ENCODE results near the gene BCOR. TPM values are rescaled to one million over a fixed set of nuclear protein-coding genes. Genes with fewer than 3 reads are reported as not detected.

Gene BCOR
- total RNA-seq, 1 experiment from 2014 or later, result 134 TPM

GRCh38 chrX:40060356-40060845, 37.4 kb downstream of the BCOR start:
- Histone ChIP-seq H2AFZ (ENCODE audit: low read length) (no peak overlapping the region), H2BK20ac (ENCODE audit: low read depth, low read length, poor library complexity, severe bottlenecking) (no peak overlapping the region), H2AK5ac (ENCODE audit: insufficient read length, low read length) (no peak overlapping the region), H4K8ac (replicated peaks; ENCODE audit: insufficient read length, low read depth, low read length) (no peak overlapping the region), H2BK12ac (ENCODE audit: insufficient read length, low read depth, low read length) (no peak overlapping the region), H4K5ac (ENCODE audit: insufficient read length, low read depth, low read length) (no peak overlapping the region), H2BK15ac (ENCODE audit: low read depth, low read length) (no peak overlapping the region), H3K4me2 (ENCODE audit: insufficient read depth, insufficient read length, low read length) (no peak overlapping the region), H3K18ac (ENCODE audit: insufficient read length, low read depth, low read length) (no peak overlapping the region), H3K9ac (ENCODE audit: extremely low read depth, insufficient read length, low read length) (no peak overlapping the region), H3K27ac (ENCODE audit: insufficient read length, low read depth, low read length) (no peak overlapping the region), H2BK5ac (ENCODE audit: insufficient read length, low read length) (no peak overlapping the region), H3K79me1 (ENCODE audit: insufficient read depth, low read depth, low read length, poor library complexity, severe bottlenecking) (no peaks in the 10 kb centered on the region), H3K23ac (ENCODE audit: insufficient read length, low read depth, low read length) (no peak overlapping the region), H3K56ac (ENCODE audit: insufficient read length, low read depth, low read length) (no peak overlapping the region), H3K9me3 (ENCODE audit: control insufficient read depth, low read depth, low read length) (no peaks in the 10 kb centered on the region), H3K23me2 (ENCODE audit: insufficient read length, low read depth, low read length, poor library complexity, severe bottlenecking) (no peaks in the 10 kb centered on the region), H2BK120ac (ENCODE audit: low read depth, low read length, poor library complexity, severe bottlenecking) (no peak overlapping the region), H4K20me1 (ENCODE audit: control insufficient read depth, insufficient read depth, insufficient read length) (peaks cover 3% of the 10 kb centered on the region), H4K91ac (ENCODE audit: insufficient read length, low read depth, low read length) (no peak overlapping the region), H3K27me3 (ENCODE audit: insufficient read depth, low read length) (no peaks in the 10 kb centered on the region), H3K4ac (ENCODE audit: low read depth, low read length) (no peak overlapping the region), H3K4me1 (ENCODE audit: insufficient read depth, low read length) (peaks cover 14% of the 10 kb centered on the region), H3T11ph (ENCODE audit: low read length) (no peak overlapping the region), H3K79me2 (ENCODE audit: insufficient read depth, low read length) (no peaks in the 10 kb centered on the region), H3K14ac (ENCODE audit: insufficient read depth, low read length) (no peak overlapping the region)
- WGBS (ENCODE audit: extremely low coverage, insufficient read length, low lambda C conversion rate), result no CpG with 5 or more reads among the region's 7 CpGs
- peaks cover 62 to 99% (median 82%) of the 10 kb centered on the region in 3 experiments for H3K36me3 Mint-ChIP-seq (ENCODE audit: insufficient read depth in 1 of 3, low read depth in 3 of 3)
- no peak for TF ChIP-seq CTCF (conservative IDR thresholded peaks at IDR 0.05)
- peaks cover 57 to 75% of the 10 kb centered on the region in 2 experiments for H3K9me3 Mint-ChIP-seq
- H3K27ac Mint-ChIP-seq, result no peak overlapping the region
- H3K4me1 Mint-ChIP-seq, result peaks cover 19 to 23% of the 10 kb centered on the region in 2 experiments
- H3K4me3 Mint-ChIP-seq, result no peak overlapping the region
- DNase-seq, result no peak
- no peaks in the 10 kb centered on the region for H3K27me3 Mint-ChIP-seq (ENCODE audit: low read depth)

All from H9 (cell line).